Gastrocnemius medialis (tissue), 4 donors: ENCODE results near the gene CACNA1C. TPM values are rescaled to one million over a fixed set of nuclear protein-coding genes. Genes with fewer than 3 reads are reported as not detected.

Source experiments
- ATAC-seq, 2 donors: fragments of 150-250 bp; one replicate each; pipeline ENCODE4 v1.9.1; 2016
- DNase-seq, 2 donors: peaks; one replicate each; pipeline ENCODE4 v3.0.0-alpha.2; 2019
- H3K27ac ChIP-seq, 4 donors: fragments of 200-600 bp; sonication (generic); 1 replicate in 1 of 4; 2 replicates in 3 of 4; pipeline ENCODE4 v1.5.1; 2016 to 2018; ENCODE audit warnings: mild to moderate bottlenecking in 2 of 4, moderate library complexity in 1 of 4
- H3K27me3 ChIP-seq, 3 donors: fragments of 200-600 bp; sonication (generic) in 2 of 3; 1 replicate in 1 of 3; 2 replicates in 2 of 3; pipeline versions ENCODE4 v1.5.1 to v1.6.0; 2016 to 2019; ENCODE audit warnings: mild to moderate bottlenecking in 1 of 3, moderate library complexity in 1 of 3
- H3K36me3 ChIP-seq, 2 donors: fragments of 200-600 bp; sonication (generic) in 1 of 2; one replicate each; pipeline ENCODE4 v1.5.1; 2017 to 2018
- H3K4me1 ChIP-seq, 2 donors: fragments of 200-600 bp; sonication (generic) in 1 of 2; one replicate each; pipeline ENCODE4 v1.5.1; 2016 to 2017; ENCODE audit warnings: mild to moderate bottlenecking in 2 of 2
- H3K4me3 ChIP-seq, 4 donors: fragments of 200-600 bp; sonication (generic) in 3 of 4; 1 replicate in 1 of 4; 2 replicates in 3 of 4; pipeline ENCODE4 v1.5.1; 2016 to 2019; ENCODE audit warnings: mild to moderate bottlenecking in 2 of 4
- H3K9me3 ChIP-seq, 3 donors: fragments of 200-600 bp; sonication (generic) in 2 of 3; 1 replicate in 1 of 3; 2 replicates in 2 of 3; pipeline ENCODE4 v1.5.1; 2016 to 2019
- CTCF ChIP-seq, 5 experiments: fragments of 450-650 bp in 3 of 5; fragments of 200-600 bp in 2 of 5; sonication (generic) in 2 of 5; IDR thresholded peaks in 4 of 5; conservative IDR thresholded peaks in 1 of 5; 1 replicate in 4 of 5; 2 replicates in 1 of 5; pipeline ENCODE4 v1.5.1; 2016 to 2019; ENCODE audit warnings: antibody characterized with exemption in 5 of 5, mild to moderate bottlenecking in 3 of 5, moderate library complexity in 3 of 5
- POLR2A ChIP-seq, 2 donors: fragments of 450-650 bp; IDR thresholded peaks; one replicate each; pipeline ENCODE4 v1.6.1; 2017; ENCODE audit warnings: antibody characterized with exemption in 2 of 2, mild to moderate bottlenecking in 2 of 2, moderate library complexity in 2 of 2
- in situ Hi-C, 4 donors: fragments of 200-750 bp; cut with MboI; loops; one replicate each; pipeline versions ENCODE4 v1.15.0 to v1.8.0; 2017; ENCODE audit warnings: low sequenced_read_pairs in 4 of 4
- intact Hi-C: fragments of 100-400 bp; cut with DNase I; formaldehyde crosslinking; loops from one replicate; pipeline ENCODE4 v1.15.1; 2023; ENCODE audit warnings: low total_unique reads
- total RNA-seq, 4 donors: library from RNA; depleted of rRNA; stranded (reverse); fragments of >200 nt; gene quantifications; one replicate each; pipeline versions ENCODE4 v1.1.0 to v1.2.3, GENCODE V29; 2016

CACNA1C gene
- total RNA-seq, 4 donors from 2014 or later = 0.80 to 1.8 (median 0.91) TPM

DNA sequence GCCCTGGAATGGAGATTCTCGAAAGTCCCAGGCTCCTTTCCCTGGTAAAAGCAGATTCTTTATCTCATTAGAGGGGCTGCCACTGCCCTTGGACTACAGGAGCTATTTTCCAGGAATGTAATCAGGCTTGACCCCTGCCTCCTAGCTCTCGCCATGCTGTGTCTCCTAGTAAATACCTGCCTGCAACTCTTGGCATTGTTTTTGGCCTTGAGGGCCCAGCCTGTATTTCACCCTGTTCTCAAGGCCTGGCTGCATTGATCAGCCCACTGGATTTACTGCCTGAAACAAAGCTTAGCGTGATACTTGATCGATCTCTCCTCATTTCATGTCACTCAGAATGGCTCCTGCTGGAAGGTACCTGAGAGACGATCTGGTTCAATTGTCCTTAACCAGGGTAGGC is 273.7 kb downstream of the CACNA1C start:
- Histone ChIP-seq H3K4me3 (no peak overlapping the region), H3K4me1 (peaks cover 24 to 25% of the 10 kb centered on the region in 2 donors), H3K27ac (no peak overlapping the region), H3K27me3 (no peaks in the 10 kb centered on the region), H3K36me3 (no peaks in the 10 kb centered on the region), H3K9me3 (no peaks in the 10 kb centered on the region)
- no peak for TF ChIP-seq POLR2A (IDR thresholded peaks at IDR 0.05)
- no peak for ATAC-seq
- in situ Hi-C loops = no loop called here
- intact Hi-C loops = no loop called here
- DNase-seq = no peak

DNA sequence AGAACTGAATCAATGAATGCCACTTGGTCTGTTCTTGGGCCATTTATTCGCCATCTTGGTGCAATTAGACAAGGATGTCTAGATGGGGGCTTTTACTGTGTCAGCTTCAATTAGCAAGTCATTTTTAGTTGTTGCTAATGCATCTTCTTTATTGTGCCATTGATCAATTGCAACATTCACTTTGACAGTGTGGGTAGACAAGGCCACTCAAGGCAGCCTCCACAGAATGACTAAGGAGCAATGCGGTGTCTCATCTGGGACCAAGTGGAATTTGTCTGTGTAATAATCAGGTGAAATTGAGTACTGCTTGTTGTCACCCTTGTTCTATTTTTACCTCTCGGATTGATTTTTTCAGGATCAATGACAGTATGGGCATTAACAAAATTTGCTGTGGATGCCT is 275.9 kb downstream of the CACNA1C start:
- Histone ChIP-seq H3K4me1 (peaks cover 15 to 18% of the 10 kb centered on the region in 2 donors), H3K27ac (no peak overlapping the region), H3K36me3 (no peaks in the 10 kb centered on the region), H3K9me3 (no peaks in the 10 kb centered on the region), H3K4me3 (no peak overlapping the region), H3K27me3 (no peaks in the 10 kb centered on the region)
- no peak for ATAC-seq
- no peak for TF ChIP-seq CTCF (IDR thresholded peaks at IDR 0.05 in 4 of 5, conservative IDR thresholded peaks at IDR 0.05 in 1 of 5)
- TF ChIP-seq POLR2A (IDR thresholded peaks at IDR 0.05) = no peak
- no peak for DNase-seq
- in situ Hi-C loops (no loop called here), intact Hi-C loops (no loop called here)

DNA sequence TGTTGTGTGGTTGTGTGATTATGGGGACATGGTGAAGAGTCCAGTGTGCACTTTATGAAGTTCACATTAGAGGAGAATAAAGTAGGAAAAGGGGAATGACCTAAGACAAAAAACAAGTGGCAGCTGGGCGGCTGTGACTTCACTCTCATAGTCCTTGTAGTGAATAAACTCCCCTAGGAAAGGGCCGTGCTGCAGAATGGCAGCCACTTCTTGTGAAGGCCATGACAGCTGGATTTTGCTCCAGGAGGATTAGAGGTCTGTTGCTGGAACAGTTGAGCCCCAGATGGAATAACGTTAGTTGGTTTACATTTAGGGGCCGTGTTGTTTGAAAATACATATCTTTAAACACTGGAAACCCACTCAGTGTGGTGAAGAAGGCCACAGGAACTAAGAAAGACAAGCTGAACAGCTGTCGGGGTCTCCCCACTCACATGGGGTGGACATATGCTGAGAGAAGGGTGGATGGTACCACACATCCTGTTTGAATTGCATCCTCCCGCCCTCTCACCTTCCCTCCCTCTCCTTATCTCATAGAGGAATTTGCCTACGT is 276.9 kb downstream of the CACNA1C start:
- H3K4me1 ChIP-seq = peaks cover 4 to 7% of the 10 kb centered on the region in 2 donors
- no peaks in the 10 kb centered on the region for H3K27me3 ChIP-seq
- H3K27ac ChIP-seq = no peak overlapping the region
- H3K36me3 ChIP-seq = no peaks in the 10 kb centered on the region
- DNase-seq = no peak
- TF ChIP-seq CTCF (IDR thresholded peaks at IDR 0.05 in 4 of 5, conservative IDR thresholded peaks at IDR 0.05 in 1 of 5) = no peak
- no peak for TF ChIP-seq POLR2A (IDR thresholded peaks at IDR 0.05)
- ATAC-seq = no peak
- H3K4me3 ChIP-seq = no peak overlapping the region
- intact Hi-C loops = no loop called here
- in situ Hi-C loops = no loop called here
- H3K9me3 ChIP-seq = no peaks in the 10 kb centered on the region

DNA sequence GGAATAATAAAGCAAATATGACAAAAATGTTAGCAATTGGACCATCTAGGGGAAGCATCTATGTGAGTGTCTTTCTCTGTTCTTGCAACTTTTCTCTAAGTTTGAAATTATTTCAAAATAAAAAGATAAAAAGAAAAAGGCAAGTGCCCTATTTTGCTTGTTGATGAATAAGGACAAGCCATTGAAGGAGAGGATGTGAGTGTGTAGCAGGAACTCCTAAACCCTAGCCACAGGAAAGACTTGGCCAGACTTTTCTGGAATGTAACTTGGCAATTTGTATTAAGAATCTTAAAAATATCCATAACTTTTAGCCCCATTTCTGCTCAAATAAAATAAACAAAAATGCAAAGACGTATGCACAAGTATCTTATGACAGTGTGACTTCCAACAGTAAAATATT is 279.4 kb downstream of the CACNA1C start:
- Histone ChIP-seq H3K36me3 (no peaks in the 10 kb centered on the region), H3K4me1 (peaks cover 16 to 24% of the 10 kb centered on the region in 2 donors), H3K4me3 (no peak overlapping the region), H3K9me3 (no peaks in the 10 kb centered on the region), H3K27ac (no peak overlapping the region), H3K27me3 (no peaks in the 10 kb centered on the region)
- DNase-seq (no peak), ATAC-seq (no peak)
- intact Hi-C loops = no loop called here
- no peak for TF ChIP-seq POLR2A (IDR thresholded peaks at IDR 0.05)
- no peak for TF ChIP-seq CTCF (IDR thresholded peaks at IDR 0.05 in 4 of 5, conservative IDR thresholded peaks at IDR 0.05 in 1 of 5)
- in situ Hi-C loops = no loop called here

DNA sequence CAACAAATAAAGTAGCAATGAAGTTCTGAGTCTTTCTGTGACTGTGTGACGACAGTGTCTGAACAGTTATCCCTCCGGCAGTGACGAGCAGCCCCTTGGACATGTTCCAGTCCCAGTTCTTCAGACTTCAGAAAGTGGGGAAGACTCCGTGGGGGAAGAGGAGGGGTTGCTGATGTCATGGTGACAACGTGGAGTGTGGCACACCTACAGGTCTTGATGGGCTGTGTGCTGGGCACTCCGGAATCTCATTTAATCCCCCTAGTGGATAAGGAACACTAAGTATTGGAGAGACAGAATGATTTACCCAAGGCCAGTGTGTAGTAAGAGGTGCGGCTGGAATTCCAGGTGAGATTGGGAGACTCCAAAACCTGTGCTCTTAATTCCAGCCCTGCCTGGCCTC is 280.2 kb downstream of the CACNA1C start:
- Histone ChIP-seq H3K9me3 (no peaks in the 10 kb centered on the region), H3K4me3 (no peak overlapping the region), H3K36me3 (no peaks in the 10 kb centered on the region), H3K27ac (no peak overlapping the region), H3K4me1 (peaks cover 23 to 31% of the 10 kb centered on the region in 2 donors), H3K27me3 (no peaks in the 10 kb centered on the region)
- intact Hi-C loops = no loop called here
- TF ChIP-seq CTCF (IDR thresholded peaks at IDR 0.05 in 4 of 5, conservative IDR thresholded peaks at IDR 0.05 in 1 of 5) = no peak
- TF ChIP-seq POLR2A (IDR thresholded peaks at IDR 0.05) = no peak
- in situ Hi-C loops = no loop called here
- DNase-seq (no peak), ATAC-seq (no peak)
